Transverse colon (tissue), 3 donors: ENCODE data around the gene DBNL.

Experiments used
- CTCF ChIP-seq, 5 experiments: fragments of 200-600 bp in 3 of 5; fragments of 450-650 bp in 2 of 5; sonication (generic) in 3 of 5; IDR thresholded peaks; 1 replicate in 2 of 5; 2 replicates in 3 of 5; pipeline ENCODE4 v1.5.1; 2016 to 2017; ENCODE audit warnings: antibody characterized with exemption in 5 of 5, inconsistent platforms in 3 of 5, mild to moderate bottlenecking in 2 of 5, moderate library complexity in 1 of 5
- EP300 ChIP-seq: sonication (generic); formaldehyde crosslinking; IDR thresholded peaks from one replicate; pipeline ENCODE4 v1.6.1; 2017; ENCODE audit warnings: antibody characterized with exemption, low read depth
- POLR2A ChIP-seq: fragments of 450-650 bp; IDR thresholded peaks from one replicate; pipeline ENCODE4 v1.6.1; 2016; ENCODE audit warnings: antibody characterized with exemption, mild to moderate bottlenecking, moderate library complexity

- TF ChIP-seq CTCF (IDR thresholded peaks at IDR 0.05) (no peak), EP300 (no peak), POLR2A (no peak)
Measured at GRCh38 chr7:44084701-44085100, 40.2 kb downstream of the DBNL start.
